HL-60 (cell line): ENCODE results near the gene MRTFA.

ENCODE experiments used
- DNase-seq, 2 experiments: peaks; one replicate each; pipeline ENCODE4 v3.0.0-alpha.2; 2010 to 2020; ENCODE audit warnings: low read depth in 1 of 2, low spot score in 1 of 2
- H3K27ac ChIP-seq: fragments of 250-450 bp; sonication (Bioruptor Pico); replicated peaks from 2 replicates; pipeline ENCODE4 v1.5.1; 2020; ENCODE audit warnings: mild to moderate bottlenecking, moderate library complexity
- H3K27me3 ChIP-seq: fragments of 250-450 bp; sonication (Bioruptor Pico); 2 replicates; pipeline ENCODE4 v1.5.1; 2021; ENCODE audit warnings: mild to moderate bottlenecking, moderate library complexity; ENCODE audit not compliant: insufficient read depth, poor library complexity, severe bottlenecking
- H3K4me3 ChIP-seq: replicated peaks from 2 replicates; pipeline ENCODE4 v1.5.1; 2011; ENCODE audit warnings: mild to moderate bottlenecking, control low read depth, low read length; ENCODE audit not compliant: insufficient read depth
- GABPA ChIP-seq: IDR thresholded peaks from 2 replicates; pipeline ENCODE4 v1.6.1; 2012; ENCODE audit warnings: low read depth
- POLR2AphosphoS5 ChIP-seq: IDR thresholded peaks from 2 replicates; pipeline ENCODE4 v1.6.1; 2012; ENCODE audit warnings: low read depth
- SPI1 ChIP-seq: IDR thresholded peaks from 2 replicates; pipeline ENCODE4 v1.6.1; 2012; ENCODE audit warnings: low read depth, mild to moderate bottlenecking, borderline replicate concordance
- TF ChIP-seq, protein P1 (sequence below): IDR thresholded peaks from one replicate; pipeline ENCODE4 v1.5.1; 2011; ENCODE audit warnings: low read length, control low read depth, inconsistent platforms; ENCODE audit not compliant: insufficient read depth
- TF ChIP-seq, protein P2 (sequence below): IDR thresholded peaks from 2 replicates; pipeline ENCODE4 v1.6.1; 2012; ENCODE audit warnings: low read depth; ENCODE audit not compliant: insufficient replicate concordance

The MRTFA gene

DNA sequence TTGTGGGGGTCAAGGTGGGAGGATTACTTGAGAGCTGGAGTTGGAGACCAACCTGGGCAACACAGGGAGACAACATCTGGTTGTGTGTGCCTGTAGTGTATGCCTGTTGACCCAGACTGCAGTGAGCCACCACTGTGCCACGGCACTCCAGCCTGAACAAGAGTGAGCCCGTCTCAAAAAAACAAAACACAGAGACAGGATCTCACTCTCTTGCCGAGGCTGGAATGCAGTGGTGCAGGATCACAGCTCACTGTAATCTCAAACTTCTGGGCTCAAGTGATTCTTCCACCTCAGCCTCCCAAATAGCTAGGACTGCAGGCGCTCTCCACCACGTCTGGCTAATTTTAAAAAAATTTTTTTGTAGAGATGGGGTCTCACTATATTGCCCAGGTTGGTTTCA lies 153.6 kb downstream of the MRTFA start:
- Histone ChIP-seq H3K27ac (no peak overlapping the region), H3K4me3 (no peak overlapping the region), H3K27me3 (no peaks in the 10 kb centered on the region)
- no peak for DNase-seq
- TF ChIP-seq SPI1 (no peak), POLR2AphosphoS5 (no peak), GABPA (no peak)
- TF ChIP-seq, protein P1, sequence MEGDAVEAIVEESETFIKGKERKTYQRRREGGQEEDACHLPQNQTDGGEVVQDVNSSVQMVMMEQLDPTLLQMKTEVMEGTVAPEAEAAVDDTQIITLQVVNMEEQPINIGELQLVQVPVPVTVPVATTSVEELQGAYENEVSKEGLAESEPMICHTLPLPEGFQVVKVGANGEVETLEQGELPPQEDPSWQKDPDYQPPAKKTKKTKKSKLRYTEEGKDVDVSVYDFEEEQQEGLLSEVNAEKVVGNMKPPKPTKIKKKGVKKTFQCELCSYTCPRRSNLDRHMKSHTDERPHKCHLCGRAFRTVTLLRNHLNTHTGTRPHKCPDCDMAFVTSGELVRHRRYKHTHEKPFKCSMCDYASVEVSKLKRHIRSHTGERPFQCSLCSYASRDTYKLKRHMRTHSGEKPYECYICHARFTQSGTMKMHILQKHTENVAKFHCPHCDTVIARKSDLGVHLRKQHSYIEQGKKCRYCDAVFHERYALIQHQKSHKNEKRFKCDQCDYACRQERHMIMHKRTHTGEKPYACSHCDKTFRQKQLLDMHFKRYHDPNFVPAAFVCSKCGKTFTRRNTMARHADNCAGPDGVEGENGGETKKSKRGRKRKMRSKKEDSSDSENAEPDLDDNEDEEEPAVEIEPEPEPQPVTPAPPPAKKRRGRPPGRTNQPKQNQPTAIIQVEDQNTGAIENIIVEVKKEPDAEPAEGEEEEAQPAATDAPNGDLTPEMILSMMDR = no peak
- TF ChIP-seq, protein P2, sequence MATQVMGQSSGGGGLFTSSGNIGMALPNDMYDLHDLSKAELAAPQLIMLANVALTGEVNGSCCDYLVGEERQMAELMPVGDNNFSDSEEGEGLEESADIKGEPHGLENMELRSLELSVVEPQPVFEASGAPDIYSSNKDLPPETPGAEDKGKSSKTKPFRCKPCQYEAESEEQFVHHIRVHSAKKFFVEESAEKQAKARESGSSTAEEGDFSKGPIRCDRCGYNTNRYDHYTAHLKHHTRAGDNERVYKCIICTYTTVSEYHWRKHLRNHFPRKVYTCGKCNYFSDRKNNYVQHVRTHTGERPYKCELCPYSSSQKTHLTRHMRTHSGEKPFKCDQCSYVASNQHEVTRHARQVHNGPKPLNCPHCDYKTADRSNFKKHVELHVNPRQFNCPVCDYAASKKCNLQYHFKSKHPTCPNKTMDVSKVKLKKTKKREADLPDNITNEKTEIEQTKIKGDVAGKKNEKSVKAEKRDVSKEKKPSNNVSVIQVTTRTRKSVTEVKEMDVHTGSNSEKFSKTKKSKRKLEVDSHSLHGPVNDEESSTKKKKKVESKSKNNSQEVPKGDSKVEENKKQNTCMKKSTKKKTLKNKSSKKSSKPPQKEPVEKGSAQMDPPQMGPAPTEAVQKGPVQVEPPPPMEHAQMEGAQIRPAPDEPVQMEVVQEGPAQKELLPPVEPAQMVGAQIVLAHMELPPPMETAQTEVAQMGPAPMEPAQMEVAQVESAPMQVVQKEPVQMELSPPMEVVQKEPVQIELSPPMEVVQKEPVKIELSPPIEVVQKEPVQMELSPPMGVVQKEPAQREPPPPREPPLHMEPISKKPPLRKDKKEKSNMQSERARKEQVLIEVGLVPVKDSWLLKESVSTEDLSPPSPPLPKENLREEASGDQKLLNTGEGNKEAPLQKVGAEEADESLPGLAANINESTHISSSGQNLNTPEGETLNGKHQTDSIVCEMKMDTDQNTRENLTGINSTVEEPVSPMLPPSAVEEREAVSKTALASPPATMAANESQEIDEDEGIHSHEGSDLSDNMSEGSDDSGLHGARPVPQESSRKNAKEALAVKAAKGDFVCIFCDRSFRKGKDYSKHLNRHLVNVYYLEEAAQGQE = no peak

DNA sequence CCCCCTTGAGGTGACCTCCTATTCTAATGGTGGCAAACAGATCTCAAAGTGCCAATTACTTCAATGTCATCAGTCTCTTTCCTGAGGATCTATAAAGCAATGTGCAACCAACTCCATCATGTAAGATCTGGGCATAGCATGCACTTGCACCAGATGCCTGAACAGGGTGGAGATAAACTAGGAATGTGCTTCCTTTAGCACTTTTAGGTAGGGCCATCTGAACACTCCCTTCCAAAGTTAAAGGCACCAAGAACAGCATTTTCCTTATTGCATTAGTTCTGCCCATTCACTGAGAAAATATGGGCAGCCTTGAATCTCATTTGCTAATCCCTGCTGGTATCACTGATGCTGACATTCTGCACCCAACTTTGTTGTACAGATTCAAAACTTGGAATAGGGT lies 154.1 kb downstream of the MRTFA start:
- Histone ChIP-seq H3K27ac (no peak overlapping the region), H3K27me3 (no peaks in the 10 kb centered on the region), H3K4me3 (no peak overlapping the region)
- no peak for DNase-seq
- no peak for TF ChIP-seq SPI1
- TF ChIP-seq, protein P2 = no peak
- TF ChIP-seq, protein P1 = no peak
- TF ChIP-seq POLR2AphosphoS5 = no peak
- TF ChIP-seq GABPA = no peak

DNA sequence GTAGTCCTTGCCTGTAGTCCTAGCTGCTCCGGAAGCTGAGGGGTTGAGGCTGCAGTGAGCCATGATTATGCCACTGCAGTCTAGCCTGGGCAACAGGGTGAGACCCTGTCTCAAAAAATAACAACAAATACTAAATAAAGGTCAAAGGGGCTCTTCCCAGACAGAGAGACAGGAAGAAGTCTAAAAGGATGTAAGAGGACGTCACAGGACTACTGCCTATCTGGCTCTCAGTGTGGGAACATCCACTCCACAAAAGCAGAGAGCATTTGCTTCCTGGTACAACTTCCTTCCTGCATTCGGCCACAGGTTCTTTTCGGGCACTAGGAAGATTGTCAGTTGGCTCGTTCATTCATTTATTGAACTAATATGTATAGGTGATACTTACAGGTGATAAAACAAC lies 155.5 kb downstream of the MRTFA start:
- no peak for DNase-seq
- Histone ChIP-seq H3K27me3 (no peaks in the 10 kb centered on the region), H3K4me3 (no peak overlapping the region), H3K27ac (peak overlapping the region; percentile 41)
- TF ChIP-seq, protein P2 = no peak
- no peak for TF ChIP-seq SPI1
- TF ChIP-seq, protein P1 = no peak
- no peak for TF ChIP-seq POLR2AphosphoS5
- TF ChIP-seq GABPA = no peak
